RWPE1 (cell line): ENCODE measurements around the gene CDH26.

Source experiments
- CTCF ChIA-PET: fragments of 350-600 bp; sonication (Branson Sonifier 250); formaldehyde crosslinking; extraction: SDS; loops from one replicate; lab custom pipeline; 2021; lab: Yijun Ruan, JAX
- POLR2A ChIA-PET: fragments of 400-600 bp; formaldehyde crosslinking; extraction: SDS; loops from one replicate; lab custom pipeline; 2020; ENCODE audit warnings: antibody characterized with exemption; ENCODE audit not compliant: low non-redundant PET; lab: Yijun Ruan, JAX
- DNase-seq: peaks from one replicate; pipeline ENCODE4 v3.0.0; 2012; ENCODE audit warnings: low spot score
- H3K27ac ChIP-seq: fragments of 450-650 bp; 2 replicates; pipeline ENCODE4 v1.5.1; 2017
- TF ChIP-seq, protein P1 (sequence below): fragments of 450-650 bp; conservative IDR thresholded peaks from 2 replicates; pipeline ENCODE4 v1.5.1; 2017; ENCODE audit warnings: low read depth, mild to moderate bottlenecking

CDH26 gene

DNA sequence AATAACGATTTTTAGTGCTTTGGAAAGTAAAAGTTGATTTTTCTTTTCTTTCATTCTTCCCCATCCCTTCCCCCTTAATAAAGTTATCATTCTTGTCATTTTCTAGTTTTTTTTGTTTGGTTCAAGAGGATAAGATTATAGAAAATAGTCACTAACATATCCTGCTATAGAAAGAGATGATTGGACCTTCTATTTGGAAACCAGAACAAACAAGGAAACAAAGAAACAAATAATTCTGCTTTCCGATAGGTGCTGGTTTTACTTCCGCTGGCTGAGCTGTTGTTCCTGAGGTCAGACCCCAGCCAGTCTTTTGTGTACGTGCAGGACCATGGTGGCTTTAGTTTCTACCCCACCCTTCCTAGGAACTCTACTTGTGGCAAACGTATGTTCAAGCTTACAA, at the start of gene CDH26:
TSS of gene CDH26 (plus strand) at position 301 of the 400 bp plus-strand sequence. CDS start 304 bp downstream, outside the sequence.
- TF ChIP-seq, protein P1, sequence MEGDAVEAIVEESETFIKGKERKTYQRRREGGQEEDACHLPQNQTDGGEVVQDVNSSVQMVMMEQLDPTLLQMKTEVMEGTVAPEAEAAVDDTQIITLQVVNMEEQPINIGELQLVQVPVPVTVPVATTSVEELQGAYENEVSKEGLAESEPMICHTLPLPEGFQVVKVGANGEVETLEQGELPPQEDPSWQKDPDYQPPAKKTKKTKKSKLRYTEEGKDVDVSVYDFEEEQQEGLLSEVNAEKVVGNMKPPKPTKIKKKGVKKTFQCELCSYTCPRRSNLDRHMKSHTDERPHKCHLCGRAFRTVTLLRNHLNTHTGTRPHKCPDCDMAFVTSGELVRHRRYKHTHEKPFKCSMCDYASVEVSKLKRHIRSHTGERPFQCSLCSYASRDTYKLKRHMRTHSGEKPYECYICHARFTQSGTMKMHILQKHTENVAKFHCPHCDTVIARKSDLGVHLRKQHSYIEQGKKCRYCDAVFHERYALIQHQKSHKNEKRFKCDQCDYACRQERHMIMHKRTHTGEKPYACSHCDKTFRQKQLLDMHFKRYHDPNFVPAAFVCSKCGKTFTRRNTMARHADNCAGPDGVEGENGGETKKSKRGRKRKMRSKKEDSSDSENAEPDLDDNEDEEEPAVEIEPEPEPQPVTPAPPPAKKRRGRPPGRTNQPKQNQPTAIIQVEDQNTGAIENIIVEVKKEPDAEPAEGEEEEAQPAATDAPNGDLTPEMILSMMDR = no peak
- POLR2A ChIA-PET = no interaction called here
- DNase-seq = no peak
- H3K27ac ChIP-seq = no peak within 1 kb of the TSS
- CTCF ChIA-PET = interaction anchor here (0.6 to 1.3 kb wide), 4 partner anchors 9 to 152 kb away, joined by 3 to 5 read pairs (median 4); no protein-coding TSS in a partner anchor

DNA sequence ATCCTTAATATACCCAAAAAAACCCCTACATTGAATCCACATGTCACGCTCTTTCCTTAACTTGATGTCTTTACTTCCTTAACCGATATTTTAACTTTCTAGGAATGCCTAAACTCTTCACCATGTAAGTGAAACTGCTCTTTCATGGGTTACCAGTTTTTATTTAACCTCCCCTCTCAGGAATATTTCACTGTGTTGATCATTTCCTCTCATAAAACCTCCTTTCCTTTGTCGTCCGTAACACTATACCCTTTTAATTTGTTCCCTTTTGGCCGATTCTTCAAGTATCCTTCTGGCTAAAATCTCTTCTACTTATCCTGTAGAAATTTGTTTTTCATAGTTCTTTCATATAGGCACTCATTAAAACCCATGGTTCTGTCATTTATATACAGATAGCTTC, 49.4 kb upstream of the CDH26 start:
- H3K27ac ChIP-seq = no peak overlapping the region
- CTCF ChIA-PET = interaction anchor here (0.6 to 0.7 kb wide), 2 partner anchors 125 to 475 kb away, joined by 3 read pairs; no protein-coding TSS in a partner anchor
- TF ChIP-seq, protein P1 = no peak
- POLR2A ChIA-PET = no interaction called here
- DNase-seq = no peak

DNA sequence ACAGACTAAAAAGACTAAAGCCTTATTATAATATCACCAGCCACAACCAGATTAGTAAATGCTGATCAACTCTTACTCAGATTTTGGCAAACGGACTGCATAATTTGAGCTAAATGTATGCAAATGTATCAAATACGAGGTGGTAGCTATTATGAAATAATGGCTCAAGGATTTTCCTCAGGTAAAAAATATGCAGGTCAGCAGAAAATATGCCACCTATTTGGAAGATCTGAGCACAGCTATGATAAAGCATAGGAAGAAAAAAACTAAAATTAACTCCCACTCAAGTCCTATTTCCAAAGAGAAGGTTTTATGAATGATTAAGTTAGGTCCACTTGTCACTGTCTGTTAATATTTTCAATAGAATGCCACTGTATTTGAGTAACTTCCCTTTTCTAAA, 47.2 kb upstream of the CDH26 start:
- H3K27ac ChIP-seq = no peak overlapping the region
- ChIA-PET CTCF (interaction anchor here (0.7 to 1.7 kb wide), 5 partner anchors 10 to 175 kb away, joined by 3 to 7 read pairs (median 3); partner anchors contain the start of gene SYCP2), POLR2A (no interaction called here)
- TF ChIP-seq, protein P1 = no peak
- no peak for DNase-seq

DNA sequence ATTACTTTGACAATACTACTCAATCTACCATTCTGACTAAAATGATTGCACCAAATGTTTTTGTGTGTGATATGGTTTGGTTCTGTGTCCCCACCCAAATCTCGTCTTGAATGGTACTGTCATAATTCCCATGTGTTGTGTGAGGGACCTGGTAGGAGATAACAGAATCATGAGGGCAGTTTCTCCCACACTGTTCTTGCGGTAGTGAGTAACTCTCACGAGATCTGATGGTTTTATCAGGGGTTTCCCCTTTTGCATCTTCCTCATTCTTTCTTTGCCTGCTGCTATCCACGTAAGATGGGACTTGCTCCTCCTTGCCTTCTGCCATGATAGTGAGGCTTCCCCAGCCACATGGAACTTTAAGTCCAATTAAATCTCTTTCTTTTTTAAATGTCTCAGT, 45.6 kb upstream of the CDH26 start:
- H3K27ac ChIP-seq = no peak overlapping the region
- TF ChIP-seq, protein P1 = no peak
- ChIA-PET POLR2A (no interaction called here), CTCF (interaction anchor here (0.5 to 0.9 kb wide), 3 partner anchors 15 to 912 kb away, joined by 3 to 5 read pairs (median 4); no protein-coding TSS in a partner anchor)
- no peak for DNase-seq

DNA sequence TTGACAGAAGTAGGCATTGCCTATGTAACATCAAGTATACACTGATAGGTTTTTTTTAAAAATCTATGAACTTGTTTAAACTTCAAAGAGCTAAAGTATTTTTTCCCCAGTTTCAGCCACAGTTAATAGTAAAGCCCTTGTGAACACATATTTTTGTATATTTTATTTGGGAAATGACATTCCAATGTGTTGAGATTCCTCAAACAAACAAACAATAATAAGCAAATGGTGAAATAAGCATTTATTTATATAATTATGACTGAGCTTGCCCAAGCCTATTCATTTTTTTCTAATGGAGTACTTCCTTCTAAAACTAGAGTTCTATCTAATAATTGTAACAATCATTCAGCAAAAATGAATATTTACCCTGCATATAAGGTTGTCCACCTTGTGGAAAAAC, 37.3 kb upstream of the CDH26 start:
- no peak for DNase-seq
- POLR2A ChIA-PET = no interaction called here
- TF ChIP-seq, protein P1 = no peak
- H3K27ac ChIP-seq = no peak overlapping the region
- CTCF ChIA-PET = no interaction called here

DNA sequence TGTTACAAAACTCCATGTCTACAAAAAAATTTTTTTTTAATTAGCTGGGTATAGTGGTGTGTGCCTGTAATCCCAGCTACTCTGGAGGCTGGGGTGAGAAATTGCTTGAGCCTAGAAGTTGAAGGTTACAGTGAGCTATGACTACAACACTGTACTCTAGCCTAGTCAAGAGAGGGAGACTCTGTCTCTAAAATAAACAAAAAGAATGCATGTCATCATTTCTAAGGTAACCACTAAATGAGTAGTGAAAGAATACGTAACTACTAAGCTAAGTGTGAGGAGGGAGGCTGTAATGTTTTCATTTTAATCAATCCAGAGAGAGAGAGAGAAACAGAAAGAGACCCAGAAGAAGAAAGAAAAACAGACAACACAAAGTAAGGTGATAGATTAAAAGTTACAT, 34.7 kb upstream of the CDH26 start:
- CTCF ChIA-PET = interaction anchor here (0.7 to 0.9 kb wide), 2 partner anchors 10 to 12 kb away, joined by 3 to 5 read pairs; partner anchors contain the start of gene SYCP2
- no peak for DNase-seq
- POLR2A ChIA-PET = no interaction called here
- H3K27ac ChIP-seq = no peak overlapping the region
- TF ChIP-seq, protein P1 = no peak
